ENCODE measurements around the gene PARP1. TPM values are rescaled to one million over a fixed set of nuclear protein-coding genes. Genes with fewer than 3 reads are reported as not detected.

Gene PARP1
- total RNA-seq, 1 experiment from 2014 or later: 213 TPM

DNA sequence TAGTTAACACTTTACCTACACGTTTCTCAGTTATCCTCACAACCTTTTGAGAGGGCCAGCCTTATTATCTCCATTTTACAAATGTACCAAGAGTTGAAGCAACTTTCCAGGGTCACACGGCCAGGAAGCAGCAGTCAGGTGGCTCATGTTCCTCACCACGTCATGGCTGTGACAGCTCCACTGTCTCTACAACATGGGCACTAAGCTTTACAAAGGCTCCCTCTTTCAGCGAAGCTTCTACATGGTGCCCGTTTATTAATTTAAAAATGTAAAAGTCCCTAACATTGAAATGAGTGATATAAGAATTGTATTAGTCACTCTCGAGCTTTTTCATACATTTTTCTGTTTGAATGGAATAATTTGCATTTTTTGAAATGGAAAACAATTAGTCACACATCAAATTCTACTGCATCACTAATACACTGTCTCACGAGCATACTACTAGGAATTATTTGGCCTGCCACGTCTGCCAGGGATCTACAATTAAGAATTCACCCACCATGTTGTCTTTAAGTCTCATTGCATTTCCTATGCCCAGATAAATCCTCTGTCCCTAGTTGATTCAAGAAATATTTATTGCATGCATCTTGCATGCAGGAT lies 70.5 kb downstream of the PARP1 start:
- no peaks in the 10 kb centered on the region for H4K20me1 ChIP-seq (ENCODE audit: insufficient read depth)
- TF ChIP-seq FOSL1 (IDR thresholded peaks at IDR 0.05; ENCODE audit: low read depth): no peak
- TF ChIP-seq, protein P1, sequence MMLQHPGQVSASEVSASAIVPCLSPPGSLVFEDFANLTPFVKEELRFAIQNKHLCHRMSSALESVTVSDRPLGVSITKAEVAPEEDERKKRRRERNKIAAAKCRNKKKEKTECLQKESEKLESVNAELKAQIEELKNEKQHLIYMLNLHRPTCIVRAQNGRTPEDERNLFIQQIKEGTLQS (IDR thresholded peaks at IDR 0.05): no peak
- no peak for TF ChIP-seq TCF7L2 (IDR thresholded peaks at IDR 0.05; ENCODE audit: borderline replicate concordance, extremely low read depth, insufficient read depth, insufficient read length)
- TF ChIP-seq SIN3A (IDR thresholded peaks at IDR 0.05; ENCODE audit: low read depth): no peak
- TF ChIP-seq ELF1 (IDR thresholded peaks at IDR 0.05; ENCODE audit: borderline replicate concordance, low read depth): no peak
- TF ChIP-seq SRF (IDR thresholded peaks at IDR 0.05; ENCODE audit: low read depth): no peak
- no peak for TF ChIP-seq CBX3 (IDR thresholded peaks at IDR 0.05; ENCODE audit: low read depth)
- TF ChIP-seq, protein P2, sequence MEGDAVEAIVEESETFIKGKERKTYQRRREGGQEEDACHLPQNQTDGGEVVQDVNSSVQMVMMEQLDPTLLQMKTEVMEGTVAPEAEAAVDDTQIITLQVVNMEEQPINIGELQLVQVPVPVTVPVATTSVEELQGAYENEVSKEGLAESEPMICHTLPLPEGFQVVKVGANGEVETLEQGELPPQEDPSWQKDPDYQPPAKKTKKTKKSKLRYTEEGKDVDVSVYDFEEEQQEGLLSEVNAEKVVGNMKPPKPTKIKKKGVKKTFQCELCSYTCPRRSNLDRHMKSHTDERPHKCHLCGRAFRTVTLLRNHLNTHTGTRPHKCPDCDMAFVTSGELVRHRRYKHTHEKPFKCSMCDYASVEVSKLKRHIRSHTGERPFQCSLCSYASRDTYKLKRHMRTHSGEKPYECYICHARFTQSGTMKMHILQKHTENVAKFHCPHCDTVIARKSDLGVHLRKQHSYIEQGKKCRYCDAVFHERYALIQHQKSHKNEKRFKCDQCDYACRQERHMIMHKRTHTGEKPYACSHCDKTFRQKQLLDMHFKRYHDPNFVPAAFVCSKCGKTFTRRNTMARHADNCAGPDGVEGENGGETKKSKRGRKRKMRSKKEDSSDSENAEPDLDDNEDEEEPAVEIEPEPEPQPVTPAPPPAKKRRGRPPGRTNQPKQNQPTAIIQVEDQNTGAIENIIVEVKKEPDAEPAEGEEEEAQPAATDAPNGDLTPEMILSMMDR (IDR thresholded peaks at IDR 0.05 in 2 of 3, conservative IDR thresholded peaks at IDR 0.05 in 1 of 3; ENCODE audit: borderline replicate concordance in 1 of 3, insufficient read depth in 1 of 3, low read depth in 2 of 3, low read length in 2 of 3): no peak
- TF ChIP-seq, protein P3, sequence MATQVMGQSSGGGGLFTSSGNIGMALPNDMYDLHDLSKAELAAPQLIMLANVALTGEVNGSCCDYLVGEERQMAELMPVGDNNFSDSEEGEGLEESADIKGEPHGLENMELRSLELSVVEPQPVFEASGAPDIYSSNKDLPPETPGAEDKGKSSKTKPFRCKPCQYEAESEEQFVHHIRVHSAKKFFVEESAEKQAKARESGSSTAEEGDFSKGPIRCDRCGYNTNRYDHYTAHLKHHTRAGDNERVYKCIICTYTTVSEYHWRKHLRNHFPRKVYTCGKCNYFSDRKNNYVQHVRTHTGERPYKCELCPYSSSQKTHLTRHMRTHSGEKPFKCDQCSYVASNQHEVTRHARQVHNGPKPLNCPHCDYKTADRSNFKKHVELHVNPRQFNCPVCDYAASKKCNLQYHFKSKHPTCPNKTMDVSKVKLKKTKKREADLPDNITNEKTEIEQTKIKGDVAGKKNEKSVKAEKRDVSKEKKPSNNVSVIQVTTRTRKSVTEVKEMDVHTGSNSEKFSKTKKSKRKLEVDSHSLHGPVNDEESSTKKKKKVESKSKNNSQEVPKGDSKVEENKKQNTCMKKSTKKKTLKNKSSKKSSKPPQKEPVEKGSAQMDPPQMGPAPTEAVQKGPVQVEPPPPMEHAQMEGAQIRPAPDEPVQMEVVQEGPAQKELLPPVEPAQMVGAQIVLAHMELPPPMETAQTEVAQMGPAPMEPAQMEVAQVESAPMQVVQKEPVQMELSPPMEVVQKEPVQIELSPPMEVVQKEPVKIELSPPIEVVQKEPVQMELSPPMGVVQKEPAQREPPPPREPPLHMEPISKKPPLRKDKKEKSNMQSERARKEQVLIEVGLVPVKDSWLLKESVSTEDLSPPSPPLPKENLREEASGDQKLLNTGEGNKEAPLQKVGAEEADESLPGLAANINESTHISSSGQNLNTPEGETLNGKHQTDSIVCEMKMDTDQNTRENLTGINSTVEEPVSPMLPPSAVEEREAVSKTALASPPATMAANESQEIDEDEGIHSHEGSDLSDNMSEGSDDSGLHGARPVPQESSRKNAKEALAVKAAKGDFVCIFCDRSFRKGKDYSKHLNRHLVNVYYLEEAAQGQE (IDR thresholded peaks at IDR 0.05; ENCODE audit: low read depth): no peak
- TF ChIP-seq YY1 (IDR thresholded peaks at IDR 0.05; ENCODE audit: extremely low read depth, insufficient replicate concordance, low read depth, low read length): no peak
- no peak for TF ChIP-seq RAD21 (IDR thresholded peaks at IDR 0.05; ENCODE audit: low read depth)
- no peak for TF ChIP-seq EZH2phosphoT487 (IDR thresholded peaks at IDR 0.05; ENCODE audit: borderline replicate concordance)
- TF ChIP-seq, protein P4, sequence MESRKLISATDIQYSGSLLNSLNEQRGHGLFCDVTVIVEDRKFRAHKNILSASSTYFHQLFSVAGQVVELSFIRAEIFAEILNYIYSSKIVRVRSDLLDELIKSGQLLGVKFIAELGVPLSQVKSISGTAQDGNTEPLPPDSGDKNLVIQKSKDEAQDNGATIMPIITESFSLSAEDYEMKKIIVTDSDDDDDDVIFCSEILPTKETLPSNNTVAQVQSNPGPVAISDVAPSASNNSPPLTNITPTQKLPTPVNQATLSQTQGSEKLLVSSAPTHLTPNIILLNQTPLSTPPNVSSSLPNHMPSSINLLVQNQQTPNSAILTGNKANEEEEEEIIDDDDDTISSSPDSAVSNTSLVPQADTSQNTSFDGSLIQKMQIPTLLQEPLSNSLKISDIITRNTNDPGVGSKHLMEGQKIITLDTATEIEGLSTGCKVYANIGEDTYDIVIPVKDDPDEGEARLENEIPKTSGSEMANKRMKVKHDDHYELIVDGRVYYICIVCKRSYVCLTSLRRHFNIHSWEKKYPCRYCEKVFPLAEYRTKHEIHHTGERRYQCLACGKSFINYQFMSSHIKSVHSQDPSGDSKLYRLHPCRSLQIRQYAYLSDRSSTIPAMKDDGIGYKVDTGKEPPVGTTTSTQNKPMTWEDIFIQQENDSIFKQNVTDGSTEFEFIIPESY (IDR thresholded peaks at IDR 0.05; ENCODE audit: extremely low read depth, insufficient replicate concordance, low read length): no peak
- TF ChIP-seq ZFX (IDR thresholded peaks at IDR 0.05): no peak
- TF ChIP-seq CEBPB (IDR thresholded peaks at IDR 0.05; ENCODE audit: low read depth): no peak
- H2AFZ ChIP-seq (ENCODE audit: low read depth, low read length, poor library complexity, severe bottlenecking): no peak overlapping the region
- ChIA-PET CTCF (no interaction called here), POLR2A (no interaction called here), RAD21 (ENCODE audit: low non-redundant PET in 1 of 2, low total read pairs in 2 of 2, uncharacterized antibody in 2 of 2, unreplicated experiment in 2 of 2) (no interaction called here)
- no peaks in the 10 kb centered on the region for H3K79me2 ChIP-seq (ENCODE audit: insufficient read depth, low read length)
- no peaks in the 10 kb centered on the region for H3K9me2 ChIP-seq (ENCODE audit: insufficient read depth)
- H3K9me3 ChIP-seq (ENCODE audit: control insufficient read depth in 1 of 2, insufficient read depth in 1 of 2, low read depth in 1 of 2, low read length in 2 of 2): no peaks in the 10 kb centered on the region
- no TSS peak for BruUV-seq (replicated peaks)
- H3K27ac ChIP-seq (ENCODE audit: low read depth, low read length): no peak overlapping the region
- peaks cover 3 to 7% of the 10 kb centered on the region in 2 experiments; a peak in 3 of 4 replicates for H3K4me1 ChIP-seq (ENCODE audit: control insufficient read depth in 1 of 2, insufficient read depth in 2 of 2, low read length in 2 of 2)
- H3K9ac ChIP-seq (ENCODE audit: low read length): no peak overlapping the region
- DNase-seq (ENCODE audit: low read depth, low spot score) (no peak), ATAC-seq (no peak)
- no peak overlapping the region for H3K4me2 ChIP-seq (ENCODE audit: low read length)
- intact Hi-C loops (cut with micrococcal nuclease): no loop called here
- no peaks in the 10 kb centered on the region for H3K36me3 ChIP-seq (ENCODE audit: control insufficient read depth in 1 of 2, insufficient read depth in 2 of 2, low read length in 2 of 2)
- no peaks in the 10 kb centered on the region for H3K27me3 ChIP-seq (ENCODE audit: insufficient read depth, low read length)
- H3K4me3 ChIP-seq (replicated peaks in 1 of 2; ENCODE audit: low read depth in 1 of 2, low read length in 2 of 2): no peak overlapping the region

Data from HCT116 (cell line).